ENCODE data around the gene IGFBP6.

Gene IGFBP6

GRCh38 chr12:53097564-53098353 lies at the start of gene IGFBP6:
Gene IGFBP6, plus strand, starts transcription at chr12:53097667. Its CDS starts 51 bp downstream, at chr12:53097718.
- DNase-seq, result peak; percentile 53

DNA sequence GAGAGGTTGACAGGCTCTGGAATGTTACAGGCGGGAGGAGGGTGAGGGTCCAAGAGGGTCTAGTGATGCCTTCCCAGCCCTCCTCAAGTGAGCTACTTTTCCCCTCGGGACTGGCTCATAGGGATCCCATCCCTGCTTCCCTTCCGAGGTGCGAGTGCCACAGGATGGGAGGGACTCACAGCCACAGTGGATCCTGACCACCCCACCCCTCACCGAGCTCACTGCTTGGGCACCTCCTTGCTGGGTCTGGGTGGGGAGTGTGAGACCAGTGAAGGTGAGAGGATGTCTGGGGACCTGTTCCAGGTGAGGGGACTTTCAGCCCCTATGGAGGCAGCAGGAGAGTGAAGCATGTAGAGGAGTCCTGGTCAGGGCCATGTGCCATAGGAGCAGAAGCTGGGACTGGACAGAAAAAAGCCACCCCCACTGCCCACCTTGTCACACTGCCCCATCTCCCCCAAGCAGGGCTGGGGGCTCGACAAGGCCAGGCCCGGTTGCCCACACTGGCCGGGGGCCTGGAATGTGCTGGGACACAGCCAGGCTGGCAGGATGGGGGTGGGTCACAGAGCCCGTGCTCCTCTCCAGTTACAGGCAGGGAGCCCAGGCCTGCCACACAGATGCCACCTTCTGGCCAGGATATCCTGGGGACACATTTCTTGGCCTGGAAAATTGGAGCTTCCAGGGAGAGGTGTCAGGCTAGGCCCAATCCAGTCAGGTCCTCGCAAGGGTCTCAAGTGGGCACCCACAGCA lies 49.3 kb upstream of the IGFBP6 start:
- DNase-seq, result no peak

GRCh38 chr12:53048780-53049401 lies 48.6 kb upstream of the IGFBP6 start:
- no peak for DNase-seq

DNA sequence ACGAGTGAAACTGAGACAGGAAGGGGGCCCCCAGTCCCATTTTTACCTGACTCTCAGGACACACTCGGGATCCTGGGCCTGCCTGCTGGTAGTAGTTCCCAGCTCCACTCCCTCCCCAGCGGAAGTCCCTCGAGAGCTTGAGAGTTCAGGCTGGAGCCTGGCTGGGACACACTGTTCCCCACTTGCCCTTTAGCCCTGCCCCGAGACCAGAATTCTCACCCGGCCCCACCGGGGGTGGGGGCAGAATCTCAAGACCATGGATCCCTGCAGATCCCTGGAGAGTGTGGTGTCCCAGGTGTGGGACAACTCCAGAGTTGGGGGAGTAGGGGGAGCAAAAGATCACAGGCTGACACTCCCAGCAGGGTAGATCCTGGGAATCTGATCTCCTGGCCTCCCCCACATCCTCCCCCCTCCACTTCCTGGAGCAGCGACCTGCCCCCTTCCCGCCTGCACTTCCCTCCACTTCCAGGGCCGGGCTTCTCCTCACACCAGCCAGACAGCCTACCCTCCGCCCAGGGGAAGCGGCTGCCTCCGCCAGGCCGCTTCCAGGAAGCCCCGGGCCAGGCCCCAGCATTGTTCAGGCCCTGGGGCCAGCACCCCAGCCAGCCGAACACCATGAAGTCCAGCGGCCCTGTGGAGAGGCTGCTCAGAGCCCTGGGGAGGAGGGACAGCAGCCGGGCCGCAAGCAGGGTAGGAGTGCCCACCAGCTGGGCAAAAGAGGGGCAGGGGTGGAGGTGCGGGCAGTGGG lies 47.7 kb upstream of the IGFBP6 start, which contains the start of gene TNS2:
Gene TNS2 (plus strand): TSS at position 495 of the 748 bp plus-strand sequence. CDS start 121 bp downstream, at position 616.
- DNase-seq, result no peak

GRCh38 chr12:53050426-53051057 lies 46.9 kb upstream of the IGFBP6 start:
- DNase-seq, result no peak

DNA sequence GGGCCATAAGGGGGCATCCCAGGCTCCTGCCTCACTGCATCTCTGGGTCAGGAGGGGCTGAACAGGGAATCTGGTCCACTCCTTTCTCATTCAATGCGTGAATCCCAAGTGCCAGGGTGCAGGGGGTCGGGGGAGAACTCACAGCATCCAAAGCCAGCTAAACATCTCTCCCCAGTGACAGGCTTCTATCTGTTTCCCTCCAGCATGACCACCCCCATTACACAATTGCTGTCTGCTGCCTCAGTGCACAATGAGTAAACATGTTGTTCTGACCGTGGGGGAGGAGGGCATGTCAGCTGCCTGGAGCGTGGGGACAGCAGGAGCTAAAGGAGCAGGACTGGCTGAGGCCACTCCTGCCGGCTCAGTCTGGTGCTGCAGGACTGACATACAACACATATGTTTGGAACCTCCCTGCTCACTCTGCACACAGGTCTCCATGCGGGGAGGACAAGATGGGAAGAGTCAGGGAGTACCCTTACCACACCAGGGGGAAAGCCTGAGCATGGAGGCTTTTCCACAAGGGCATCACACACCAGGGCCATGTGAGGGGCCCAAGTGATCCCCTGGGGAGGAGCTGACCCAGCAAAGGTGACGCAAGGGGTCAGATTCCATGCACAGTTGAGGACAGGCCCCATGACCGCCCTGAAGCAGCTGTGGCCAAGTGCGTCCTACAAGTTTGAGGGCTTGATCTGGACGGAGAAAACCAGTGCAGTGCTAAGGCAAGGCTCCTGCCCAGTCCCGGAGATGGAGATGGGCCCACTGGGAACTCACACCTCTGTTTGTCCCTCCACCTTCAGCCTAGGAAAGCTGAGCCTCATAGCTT lies 46.2 kb upstream of the IGFBP6 start:
- DNase-seq, result no peak

DNA sequence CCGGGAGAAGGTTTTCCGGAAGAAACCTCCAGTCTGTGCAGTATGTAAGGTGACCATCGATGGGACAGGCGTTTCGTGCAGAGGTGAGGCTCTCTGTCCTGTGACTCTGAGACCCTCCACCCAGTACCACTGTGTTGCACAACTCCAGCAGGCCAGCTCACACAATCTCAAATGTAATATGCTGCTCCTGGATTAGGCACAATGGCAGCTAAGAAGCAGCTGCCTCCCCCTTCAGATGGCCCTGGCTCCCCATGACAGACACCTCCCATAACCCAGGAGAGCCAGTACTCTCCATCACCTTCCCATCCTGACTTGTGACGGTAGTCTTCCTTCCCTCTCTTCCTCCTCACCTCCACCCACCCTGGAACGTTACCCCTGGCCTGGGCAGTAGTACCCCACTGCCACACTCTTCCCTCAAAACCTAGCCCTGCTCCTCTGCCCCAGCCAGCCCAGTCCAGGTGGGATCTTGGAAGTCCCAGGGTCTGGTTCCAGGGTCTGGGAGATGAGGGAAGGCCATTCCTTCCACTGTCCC lies 45.5 kb upstream of the IGFBP6 start:
- no peak for DNase-seq

GRCh38 chr12:53052419-53053217 lies 44.8 kb upstream of the IGFBP6 start:
- no peak for DNase-seq

DNA sequence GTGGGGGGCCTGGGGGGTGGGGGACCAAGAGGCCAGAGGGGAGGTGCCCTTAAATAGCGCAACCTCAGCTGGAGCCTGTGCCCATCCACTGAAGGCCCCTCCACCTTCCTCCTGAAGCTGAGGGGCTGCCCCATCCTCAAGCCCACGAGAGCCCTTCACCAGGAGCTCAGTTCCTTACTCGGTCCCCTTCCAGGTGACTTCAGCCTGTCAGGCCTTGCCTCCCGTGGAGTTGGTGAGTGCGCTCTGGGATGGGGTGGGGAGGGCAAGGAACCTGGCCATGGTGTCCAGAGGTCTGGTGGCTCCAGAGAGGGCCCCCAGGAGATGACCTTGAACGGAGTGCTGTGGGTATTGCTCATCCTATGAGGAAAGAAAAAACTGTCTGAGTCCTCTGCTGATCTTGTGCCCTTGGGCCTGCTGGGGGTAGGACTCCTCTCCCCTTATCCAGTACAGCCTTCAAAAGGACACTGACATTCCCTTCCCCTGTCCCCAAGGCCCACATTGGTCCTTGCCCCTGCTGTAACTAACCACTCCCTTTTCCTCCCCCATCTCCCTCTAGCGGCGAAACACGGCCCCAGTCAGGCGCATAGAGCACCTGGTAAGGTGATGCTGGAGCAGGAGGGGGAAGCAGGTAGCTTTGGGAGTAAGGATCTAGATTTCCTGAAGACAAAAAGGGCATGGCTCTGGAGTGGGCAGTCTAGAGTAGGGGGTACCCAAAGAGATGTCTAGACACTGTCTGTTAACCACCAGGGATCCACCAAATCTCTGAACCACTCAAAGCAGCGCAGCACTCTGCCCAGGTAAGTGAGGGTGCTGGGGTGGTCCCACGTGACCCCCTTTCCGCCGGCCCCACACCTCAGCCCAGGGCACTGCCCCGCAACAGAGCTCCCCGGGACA lies 44.0 kb upstream of the IGFBP6 start:
- peak; percentile 46 for DNase-seq

DNA sequence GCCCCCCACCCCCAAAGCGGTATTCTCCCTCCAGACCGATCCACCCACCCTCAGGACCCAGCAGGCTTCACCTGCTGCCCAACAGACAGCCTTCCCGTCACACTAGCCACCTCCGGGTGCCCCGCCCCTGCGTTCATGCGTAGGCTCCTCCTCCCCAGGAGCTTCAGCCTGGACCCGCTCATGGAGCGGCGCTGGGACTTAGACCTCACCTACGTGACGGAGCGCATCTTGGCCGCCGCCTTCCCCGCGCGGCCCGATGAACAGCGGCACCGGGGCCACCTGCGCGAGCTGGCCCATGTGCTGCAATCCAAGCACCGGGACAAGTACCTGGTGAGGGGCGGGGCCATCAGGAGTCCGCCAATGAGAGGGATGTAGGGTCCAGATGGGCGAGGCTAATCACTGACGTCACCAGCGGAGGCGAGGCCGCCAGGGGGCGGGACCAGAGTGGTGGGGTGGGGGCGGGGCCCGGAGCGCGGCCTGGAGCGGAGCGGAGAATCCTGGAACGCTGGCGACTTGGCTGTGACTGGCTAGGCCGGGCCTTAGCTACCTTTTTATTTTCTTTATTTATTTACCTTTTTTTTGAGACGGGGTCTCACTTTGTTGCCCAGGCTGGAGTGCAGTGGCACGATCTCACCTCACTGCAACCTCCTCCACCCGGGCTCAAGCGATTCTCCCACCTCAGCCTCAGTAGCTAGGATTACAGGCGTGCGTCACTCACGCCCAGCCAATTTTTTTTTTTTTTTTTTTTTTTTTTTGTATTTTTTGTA lies 43.2 kb upstream of the IGFBP6 start:
- peak; percentile 93 for DNase-seq

- DNase-seq, result no peak
Measured at GRCh38 chr12:53055471-53056266, 41.8 kb upstream of the IGFBP6 start.

DNA sequence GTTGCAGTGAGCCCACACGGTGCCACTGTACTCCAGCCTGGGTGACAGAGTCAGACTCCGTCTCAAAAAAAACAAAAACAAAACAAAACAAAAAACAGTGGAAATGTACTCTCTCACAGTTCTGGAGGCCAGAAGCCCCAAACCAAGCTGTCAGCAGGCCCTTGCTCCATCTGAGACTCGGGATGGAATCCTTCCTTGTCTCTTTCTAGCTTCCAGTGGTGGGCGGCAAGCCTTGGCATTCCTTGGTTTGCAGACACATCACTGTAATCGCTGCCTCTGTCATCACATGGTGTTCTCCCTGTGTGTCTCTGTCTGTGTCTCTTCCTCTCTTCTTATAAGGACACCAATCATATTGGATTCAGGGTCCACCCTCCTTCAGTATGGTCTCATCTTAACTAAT lies 41.2 kb upstream of the IGFBP6 start:
- DNase-seq, result no peak

- no peak for DNase-seq
Measured at GRCh38 chr12:53056901-53057300, 40.6 kb upstream of the IGFBP6 start.

DNA sequence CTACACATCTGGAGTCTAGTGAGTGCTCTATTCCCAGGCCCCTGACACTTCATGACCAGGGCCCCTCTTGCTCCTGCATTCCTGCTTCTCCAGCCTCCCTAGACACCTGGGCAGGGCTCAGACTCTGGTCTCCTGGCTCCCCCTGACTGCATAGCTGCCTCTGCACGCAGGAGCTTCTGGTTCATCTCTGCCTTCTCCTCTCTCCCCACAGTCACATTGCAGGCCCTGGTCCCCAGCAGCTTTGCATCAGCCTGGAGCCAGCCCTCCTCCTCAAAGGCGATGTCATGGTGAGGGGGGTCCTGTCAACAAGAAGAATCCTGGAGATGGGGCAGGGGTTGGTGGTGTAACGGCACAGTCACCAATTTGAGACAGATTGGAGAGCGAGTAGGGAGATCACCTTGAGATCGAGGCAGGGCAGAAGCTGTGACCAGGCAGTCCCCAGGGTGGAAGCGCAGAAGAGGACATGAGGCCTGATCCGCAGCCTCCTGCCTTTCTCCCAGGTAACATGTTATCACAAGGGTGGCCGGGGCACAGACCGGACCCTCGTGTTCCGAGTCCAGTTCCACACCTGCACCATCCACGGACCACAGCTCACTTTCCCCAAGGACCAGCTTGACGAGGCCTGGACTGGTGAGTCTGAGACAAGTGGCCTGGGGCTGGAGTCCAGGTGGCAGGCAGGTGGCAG lies 39.5 kb upstream of the IGFBP6 start:
- DNase-seq, result no peak

- DNase-seq, result no peak
Measured at GRCh38 chr12:53058674-53059433, 38.6 kb upstream of the IGFBP6 start.

DNA sequence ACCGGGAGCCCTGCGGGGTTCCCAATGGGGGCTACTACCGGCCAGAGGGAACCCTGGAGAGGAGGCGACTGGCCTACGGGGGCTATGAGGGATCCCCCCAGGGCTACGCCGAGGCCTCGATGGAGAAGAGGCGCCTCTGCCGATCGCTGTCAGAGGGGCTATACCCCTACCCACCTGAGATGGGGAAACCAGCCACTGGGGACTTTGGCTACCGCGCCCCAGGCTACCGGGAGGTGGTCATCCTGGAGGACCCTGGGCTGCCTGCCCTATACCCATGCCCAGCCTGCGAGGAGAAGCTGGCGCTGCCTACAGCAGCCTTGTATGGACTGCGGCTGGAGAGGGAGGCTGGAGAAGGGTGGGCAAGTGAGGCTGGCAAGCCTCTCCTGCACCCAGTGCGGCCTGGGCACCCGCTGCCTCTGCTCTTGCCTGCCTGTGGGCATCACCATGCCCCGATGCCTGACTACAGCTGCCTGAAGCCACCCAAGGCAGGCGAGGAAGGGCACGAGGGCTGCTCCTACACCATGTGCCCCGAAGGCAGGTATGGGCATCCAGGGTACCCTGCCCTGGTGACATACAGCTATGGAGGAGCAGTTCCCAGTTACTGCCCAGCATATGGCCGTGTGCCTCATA lies 37.9 kb upstream of the IGFBP6 start:
- no peak for DNase-seq
